GM19023 (cell line): Measurements from ENCODE around the gene TAPT1.
"Not testable (repeated sequence)": the region's sequence is repeated elsewhere in the genome, so short reads cannot be mapped to it uniquely, and the experiment has no call there.

Experiments used
- ATAC-seq: cut with Tn5 transposase; IDR thresholded peaks from one replicate; pipeline ENCODE4 v1.9.1; 2021; ENCODE audit warnings: mild to moderate bottlenecking, moderate library complexity; ENCODE audit not compliant: unreplicated experiment

TAPT1 gene, protein sequence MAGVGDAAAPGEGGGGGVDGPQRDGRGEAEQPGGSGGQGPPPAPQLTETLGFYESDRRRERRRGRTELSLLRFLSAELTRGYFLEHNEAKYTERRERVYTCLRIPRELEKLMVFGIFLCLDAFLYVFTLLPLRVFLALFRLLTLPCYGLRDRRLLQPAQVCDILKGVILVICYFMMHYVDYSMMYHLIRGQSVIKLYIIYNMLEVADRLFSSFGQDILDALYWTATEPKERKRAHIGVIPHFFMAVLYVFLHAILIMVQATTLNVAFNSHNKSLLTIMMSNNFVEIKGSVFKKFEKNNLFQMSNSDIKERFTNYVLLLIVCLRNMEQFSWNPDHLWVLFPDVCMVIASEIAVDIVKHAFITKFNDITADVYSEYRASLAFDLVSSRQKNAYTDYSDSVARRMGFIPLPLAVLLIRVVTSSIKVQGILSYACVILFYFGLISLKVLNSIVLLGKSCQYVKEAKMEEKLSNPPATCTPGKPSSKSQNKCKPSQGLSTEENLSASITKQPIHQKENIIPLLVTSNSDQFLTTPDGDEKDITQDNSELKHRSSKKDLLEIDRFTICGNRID

DNA sequence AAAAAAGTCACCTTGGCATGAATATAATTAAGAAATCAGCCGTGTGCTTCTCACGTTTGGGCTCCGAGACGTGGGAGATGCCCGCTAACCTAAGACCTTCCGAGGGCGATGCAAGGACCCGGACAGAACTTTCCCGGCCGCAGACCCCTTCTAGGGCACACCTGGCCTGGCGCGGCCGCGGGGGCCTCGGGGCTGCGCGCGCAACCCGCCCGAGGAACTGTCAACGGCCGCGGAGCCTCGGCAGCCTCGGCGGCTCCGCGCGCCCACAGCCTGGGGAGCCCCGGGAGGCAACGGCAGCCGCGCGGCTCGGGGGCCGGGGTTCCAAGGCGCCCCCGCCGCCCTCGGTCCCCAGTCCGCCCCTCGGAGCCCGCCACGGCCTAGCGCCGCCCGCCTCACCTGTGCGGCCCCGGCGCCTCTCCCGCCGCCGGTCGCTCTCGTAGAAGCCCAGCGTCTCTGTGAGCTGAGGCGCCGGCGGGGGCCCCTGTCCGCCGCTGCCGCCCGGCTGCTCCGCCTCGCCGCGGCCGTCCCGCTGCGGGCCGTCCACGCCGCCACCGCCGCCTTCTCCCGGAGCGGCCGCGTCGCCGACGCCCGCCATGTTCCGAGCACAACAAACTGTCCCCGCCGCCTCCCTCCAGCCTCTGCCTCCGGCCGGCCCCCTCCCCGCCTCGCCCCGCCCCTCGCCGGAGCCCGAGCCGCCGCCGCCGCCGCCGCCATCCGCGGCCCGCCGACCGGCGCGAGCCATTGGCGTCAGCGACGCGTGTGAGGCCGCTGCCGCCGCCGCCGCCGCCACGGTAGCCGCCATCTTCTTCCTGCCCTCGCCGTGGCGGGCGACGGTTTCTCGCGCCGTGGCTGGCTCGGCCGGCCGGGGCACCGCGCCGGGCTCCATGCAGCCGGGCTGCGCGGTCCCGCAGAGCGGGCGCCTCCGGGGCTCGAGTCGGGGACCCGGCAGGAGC lies at the start of gene TAPT1:
Gene TAPT1, minus strand, starts transcription at position 609 of the 953 bp plus-strand sequence. Its CDS starts 14 bp downstream, at position 595.
- ATAC-seq = peak; percentile 79

DNA sequence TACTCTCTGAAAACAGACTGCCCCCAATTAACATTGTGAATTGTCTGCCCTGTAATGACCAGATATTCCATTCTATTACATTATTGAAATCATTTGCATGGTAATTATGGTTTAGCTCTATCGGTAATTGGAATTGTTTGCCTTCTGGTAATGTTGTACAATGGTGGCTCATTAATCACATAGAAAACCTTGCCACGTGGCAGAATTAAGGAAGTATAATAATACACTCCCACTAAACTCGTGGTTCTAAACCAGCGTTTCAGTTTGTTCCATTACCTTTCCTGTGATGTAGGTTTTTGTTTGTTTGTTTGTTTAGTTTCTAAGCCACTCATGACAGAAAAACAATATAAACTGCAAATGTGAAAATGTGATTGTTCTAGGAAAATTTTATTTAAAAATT lies 45.1 kb upstream of the TAPT1 start:
- no peak for ATAC-seq

DNA sequence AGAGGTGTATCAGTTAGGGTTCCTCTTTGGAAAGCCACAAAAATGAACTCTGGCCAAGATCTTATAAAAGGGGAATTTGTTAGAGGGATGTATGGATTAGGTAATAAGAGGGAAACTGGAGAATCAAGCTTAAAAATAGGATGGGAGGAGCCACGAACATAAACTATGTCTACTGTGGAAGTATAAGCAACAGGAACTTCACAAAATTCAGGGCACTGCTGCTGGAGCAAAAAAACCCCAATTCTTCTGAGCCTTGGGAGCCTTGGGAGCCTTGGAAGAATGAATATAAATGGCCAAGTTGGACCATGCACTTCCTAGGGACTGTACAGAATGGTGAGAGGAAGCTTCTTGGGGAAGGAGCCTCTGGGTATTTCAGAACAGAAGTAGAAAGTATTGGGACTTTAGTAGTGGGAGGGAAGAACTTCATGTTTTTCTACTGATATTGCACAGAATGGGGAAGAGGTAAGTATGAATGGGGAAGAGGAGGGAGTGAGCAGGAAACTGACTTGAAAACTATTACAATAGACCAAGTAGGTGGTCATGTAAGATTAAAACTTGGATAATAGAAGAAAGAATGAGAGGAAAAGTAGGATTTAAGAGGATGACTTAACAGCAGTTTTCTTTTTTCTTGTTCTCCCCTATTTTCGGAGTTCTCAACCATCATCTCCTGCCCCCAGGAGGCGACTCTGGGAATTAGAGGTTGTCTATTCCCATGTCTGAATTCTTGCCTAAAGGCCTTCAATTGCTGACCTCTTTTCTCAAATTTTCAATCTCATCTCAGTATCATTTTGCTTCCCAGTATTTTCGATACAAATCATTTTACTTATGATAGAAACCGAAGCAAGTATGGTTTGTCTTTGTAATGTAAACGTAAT lies 44.4 kb upstream of the TAPT1 start:
- ATAC-seq = no peak

DNA sequence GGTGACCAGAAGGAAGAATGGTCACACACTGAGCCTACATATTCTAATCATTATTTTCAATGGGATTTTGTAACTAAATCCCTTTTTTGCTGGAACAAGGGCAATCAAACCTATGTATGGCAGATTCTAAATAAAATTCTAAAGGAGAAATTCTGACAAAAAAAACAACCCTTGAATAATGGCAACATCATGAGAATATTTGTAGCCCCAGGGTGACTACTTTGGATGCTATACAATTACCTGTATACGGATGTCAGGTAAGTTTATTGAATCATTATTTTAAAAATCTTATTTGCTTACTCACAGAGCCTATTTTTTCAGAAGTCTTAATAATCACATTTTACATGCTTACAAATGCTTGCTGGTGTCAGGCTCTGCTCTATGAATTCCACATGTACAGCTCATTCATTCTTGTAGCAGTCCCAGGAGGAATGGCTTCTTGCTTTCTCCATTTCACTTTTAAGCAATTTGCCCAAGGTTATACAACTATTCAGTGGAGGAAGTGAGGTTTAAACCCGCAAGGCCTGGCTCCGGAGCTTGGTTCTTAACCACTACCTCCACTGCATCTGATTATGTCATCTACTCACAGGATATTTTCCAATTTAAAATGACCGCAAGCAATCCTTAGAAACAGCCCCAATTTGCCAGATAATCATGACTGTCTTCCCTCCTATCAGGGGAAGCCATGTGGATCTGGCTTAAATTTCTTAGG lies 43.6 kb upstream of the TAPT1 start:
- ATAC-seq = not testable (repeated sequence)

DNA sequence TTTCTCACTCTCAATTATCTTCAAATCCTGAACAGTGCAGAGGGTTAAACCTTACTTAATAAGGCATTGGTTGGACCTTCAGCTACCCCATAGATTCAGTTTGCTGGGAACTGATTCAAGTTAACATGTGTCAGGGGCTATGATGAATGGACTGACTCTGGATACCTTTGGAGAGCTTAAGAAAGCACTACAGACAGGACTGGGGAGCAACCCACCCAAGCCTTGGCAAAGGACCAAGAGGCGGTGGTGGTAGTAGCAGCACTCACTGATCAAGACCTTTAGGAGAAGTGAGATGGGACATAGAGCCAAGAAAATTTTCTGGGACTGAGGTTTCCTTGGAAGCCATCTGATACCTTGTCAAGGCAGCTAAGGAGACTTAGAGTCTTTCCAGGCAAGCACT lies 43.0 kb upstream of the TAPT1 start:
- no peak for ATAC-seq

DNA sequence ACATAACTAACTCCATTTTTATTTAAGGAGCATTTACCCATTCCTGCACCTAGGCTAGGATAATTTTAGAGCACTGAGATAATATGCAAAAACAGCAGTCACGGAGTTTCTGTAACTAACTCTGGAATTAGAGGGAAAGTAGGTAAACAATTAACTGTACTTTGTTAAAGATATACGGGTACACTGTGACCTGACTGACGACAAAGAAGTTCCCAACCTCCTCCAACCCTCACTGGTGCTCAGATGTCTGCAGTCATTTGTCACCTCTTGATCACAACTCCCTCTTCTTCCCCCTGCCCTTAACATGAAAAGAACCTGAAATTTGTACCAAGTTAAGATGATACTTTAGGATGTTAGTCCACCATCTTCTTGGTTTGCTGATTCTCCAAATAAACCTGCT lies 42.0 kb upstream of the TAPT1 start:
- ATAC-seq = no peak

DNA sequence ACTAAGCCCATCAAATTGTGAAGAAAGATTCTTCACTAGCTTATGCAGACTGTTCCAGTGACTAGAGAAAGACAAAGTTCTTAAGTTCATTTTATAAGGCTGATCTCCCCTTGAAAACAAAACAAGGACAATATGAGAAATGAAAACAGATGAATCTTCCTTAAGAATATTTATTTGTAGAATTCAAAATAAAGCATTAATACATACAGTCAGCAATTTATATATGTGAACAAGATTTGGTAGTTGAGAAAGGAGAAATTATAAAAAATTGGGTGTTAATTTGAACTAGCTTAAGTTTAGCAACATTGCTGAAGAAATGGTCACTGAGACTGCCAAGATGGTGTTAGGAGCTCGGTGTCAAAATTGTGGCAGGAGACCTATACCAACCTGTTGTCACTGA lies 41.4 kb upstream of the TAPT1 start:
- ATAC-seq = no peak

DNA sequence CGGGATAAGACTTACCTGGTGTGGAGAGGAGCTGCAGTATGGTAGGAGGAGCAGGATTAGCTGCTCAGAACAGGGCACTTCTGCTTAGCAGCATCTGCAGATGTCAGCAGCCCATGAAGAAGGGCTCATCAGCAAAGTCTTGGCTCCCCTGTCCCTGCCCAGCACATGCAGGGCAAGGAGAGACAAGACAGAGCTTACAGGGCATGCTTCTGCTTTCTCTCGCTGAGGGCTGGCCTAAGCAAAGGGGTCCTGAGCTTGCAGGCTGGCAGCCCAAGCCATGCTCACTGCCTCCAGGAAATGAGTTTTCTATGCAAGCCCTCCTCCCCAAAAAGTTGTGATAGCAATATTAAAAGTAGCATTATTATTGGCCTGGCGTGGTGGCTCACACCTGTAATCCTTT lies 39.5 kb upstream of the TAPT1 start:
- no peak for ATAC-seq

DNA sequence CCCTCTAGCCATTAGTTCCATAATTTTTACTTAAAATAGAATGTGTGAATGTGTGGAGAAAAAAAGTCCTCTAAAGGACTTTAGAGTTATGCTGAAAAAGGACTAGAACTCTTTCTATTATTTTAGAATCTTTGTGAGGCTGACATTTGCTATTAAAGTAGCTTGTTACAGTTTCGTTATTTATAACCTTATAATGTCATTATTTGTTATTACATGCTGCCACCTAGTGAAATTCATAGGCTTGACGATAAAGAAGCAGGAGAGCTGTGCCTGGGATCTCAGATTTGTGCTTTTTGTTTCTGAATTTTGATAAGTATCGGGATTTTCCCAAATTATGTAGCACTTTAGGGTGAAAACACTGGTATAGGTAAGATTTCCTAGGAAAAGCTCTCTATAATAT lies 38.5 kb upstream of the TAPT1 start:
- ATAC-seq = no peak

DNA sequence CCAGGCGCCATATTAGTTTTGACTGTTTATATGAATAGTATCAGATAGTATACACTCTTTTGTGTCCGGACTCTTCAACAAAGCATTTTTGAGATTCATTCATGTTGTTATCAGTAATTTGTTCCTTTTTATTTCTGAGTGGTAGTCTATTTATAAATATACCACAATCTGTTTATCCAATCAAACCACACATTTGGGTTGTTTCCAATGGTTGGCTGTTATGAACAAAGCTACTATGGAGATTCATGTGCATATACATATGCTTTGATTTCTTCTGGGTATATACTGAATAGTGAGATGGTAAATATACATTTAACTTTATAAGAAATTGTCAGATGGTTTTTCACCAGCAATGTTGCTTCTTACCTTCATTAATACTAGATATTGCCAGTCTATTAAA lies 36.8 kb upstream of the TAPT1 start:
- ATAC-seq = no peak

DNA sequence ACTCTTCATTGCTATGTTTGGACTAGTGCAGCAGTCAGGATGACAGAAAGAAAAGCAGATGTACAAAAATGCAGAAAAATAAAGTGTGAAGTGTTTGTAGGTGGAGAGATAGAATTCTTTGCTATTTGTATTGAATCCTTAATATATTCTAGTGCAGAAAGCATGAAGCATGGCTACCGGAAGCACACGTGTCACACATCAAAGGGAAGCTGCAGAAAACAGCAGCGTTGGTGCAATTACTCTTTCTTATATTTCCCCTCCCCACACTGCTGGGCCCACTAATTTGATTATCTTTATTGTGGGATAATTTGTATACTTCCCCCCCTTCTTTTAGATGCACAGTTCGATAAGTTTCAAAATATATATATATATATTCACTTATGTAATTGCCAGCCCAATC lies 35.9 kb upstream of the TAPT1 start:
- ATAC-seq = no peak

DNA sequence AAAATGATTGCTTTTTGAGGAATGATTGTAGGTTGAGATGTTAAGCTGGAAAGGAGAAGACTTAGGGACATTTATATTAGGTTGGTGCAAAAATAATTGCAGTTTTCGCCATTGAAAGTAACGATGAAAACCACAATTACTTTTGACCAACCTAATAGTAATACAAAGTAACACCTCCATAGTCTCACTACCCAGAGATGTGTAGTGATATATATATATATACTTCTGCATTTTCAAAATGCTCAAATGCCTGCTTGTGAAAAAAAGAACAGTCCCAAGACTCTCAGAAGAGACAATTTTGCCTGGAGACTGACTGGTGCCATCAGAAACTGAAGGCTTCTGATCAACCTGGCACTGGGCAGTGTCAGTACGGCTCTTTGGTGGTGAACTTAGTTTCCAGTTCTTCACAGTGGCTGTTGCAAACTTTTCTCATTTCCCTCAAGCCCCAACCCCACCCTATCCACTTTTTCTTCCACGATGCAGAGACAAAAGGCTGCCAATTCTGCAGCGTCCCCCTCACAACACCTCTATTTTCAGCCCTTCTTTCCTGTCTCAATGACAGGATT lies 35.1 kb upstream of the TAPT1 start:
- no peak for ATAC-seq

DNA sequence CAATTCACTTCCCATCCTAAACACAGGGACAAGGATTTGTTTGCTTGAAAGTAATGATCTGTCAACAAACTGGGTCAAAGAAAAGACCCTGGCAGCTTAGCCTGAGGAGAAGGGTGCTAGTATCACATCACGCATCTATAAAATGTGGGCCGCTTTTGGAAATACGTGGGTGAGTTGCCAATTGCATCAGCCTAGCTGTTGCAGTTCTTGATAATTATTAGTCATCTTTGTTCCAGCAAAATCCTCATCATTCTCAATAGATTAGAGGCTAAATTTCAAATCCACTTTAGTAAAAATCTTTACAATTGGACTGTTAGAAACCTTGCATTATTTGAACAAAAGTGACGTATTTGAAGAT lies 33.6 kb upstream of the TAPT1 start:
- no peak for ATAC-seq

DNA sequence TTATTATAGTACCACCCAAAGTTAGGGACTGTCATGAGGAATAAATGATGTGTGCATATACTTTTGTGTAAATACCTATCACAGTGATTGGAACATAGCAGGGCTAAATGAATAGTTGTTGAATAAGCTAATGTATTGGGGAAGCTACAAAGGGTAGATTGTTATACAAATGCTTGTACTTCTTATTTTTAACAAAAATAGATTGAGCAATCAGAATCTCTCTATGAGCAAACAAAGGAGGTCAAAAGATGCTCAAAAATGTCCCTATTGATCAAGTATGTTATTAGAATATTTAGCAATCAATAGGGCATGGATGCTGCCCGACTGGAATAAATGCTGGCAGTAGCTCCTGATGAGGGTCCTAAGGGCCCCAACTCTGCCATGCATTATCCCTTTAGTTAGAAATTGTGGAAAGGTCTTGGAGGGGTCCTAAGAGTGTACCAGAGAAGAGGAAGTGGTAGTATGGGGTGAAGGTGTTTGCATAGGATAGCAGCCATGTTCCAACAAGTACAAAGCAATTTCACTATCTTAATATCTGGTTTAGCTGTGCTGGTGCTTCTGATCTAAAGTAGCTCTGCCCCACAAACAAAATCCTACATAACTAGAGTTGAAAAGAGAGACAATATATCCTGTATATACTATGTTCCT lies 33.1 kb upstream of the TAPT1 start:
- no peak for ATAC-seq

DNA sequence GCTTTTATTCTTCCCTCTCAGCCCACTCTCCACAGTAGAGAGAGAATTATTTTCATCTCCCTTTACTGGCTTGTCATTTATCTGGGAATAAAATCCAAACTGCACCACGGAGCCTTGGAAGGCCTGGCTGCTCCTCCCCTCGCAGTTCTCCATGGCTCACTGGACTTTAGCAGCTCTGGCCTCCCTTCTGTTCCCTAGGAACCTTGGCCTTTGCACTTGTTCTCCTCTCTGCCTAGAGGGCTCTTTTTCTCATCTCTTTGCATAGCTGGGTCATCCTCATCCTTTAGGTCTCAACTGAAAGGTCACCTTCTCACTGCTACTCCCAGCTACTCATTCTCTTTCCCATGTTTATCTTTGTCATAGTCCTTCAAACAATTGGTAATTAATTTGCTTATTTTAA lies 31.3 kb upstream of the TAPT1 start:
- no peak for ATAC-seq

DNA sequence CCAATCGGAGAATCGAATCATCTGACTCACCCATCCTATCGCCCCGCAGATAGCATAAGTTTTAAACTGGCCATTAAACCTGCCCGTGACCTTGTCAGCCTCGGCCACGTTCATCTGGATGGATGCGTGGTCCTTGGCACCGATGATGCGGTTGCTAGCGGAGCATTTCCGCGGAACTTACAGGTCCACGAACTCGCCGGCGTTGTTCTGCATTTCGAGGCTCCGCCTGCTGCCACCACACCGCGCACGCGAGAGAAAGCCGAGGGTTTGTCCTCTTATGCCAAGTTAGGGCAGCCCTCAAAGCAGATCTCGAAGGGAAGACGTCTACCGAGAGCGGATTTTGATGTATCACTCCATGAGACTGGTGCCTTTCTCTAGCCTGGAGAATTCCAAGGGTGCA lies 30.1 kb upstream of the TAPT1 start:
- ATAC-seq = no peak

DNA sequence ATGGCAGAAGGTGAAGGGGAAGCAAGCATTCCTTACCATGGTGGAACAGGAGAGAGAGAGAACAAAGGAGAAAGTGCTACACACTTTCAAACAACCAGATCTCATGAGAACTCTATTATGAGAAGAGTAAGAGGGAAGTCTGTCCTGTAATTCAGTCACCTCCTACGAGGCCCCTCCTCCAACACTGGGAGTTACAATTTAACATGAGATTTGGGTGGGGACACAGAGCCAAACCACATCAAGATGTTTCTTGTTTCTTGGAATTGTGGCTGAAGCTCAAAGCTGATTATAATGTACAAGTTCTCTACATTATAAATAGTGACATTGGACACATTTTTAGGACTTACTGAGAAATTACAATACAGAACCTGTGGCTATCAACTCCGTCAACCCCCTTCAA lies 29.5 kb upstream of the TAPT1 start:
- ATAC-seq = no peak

DNA sequence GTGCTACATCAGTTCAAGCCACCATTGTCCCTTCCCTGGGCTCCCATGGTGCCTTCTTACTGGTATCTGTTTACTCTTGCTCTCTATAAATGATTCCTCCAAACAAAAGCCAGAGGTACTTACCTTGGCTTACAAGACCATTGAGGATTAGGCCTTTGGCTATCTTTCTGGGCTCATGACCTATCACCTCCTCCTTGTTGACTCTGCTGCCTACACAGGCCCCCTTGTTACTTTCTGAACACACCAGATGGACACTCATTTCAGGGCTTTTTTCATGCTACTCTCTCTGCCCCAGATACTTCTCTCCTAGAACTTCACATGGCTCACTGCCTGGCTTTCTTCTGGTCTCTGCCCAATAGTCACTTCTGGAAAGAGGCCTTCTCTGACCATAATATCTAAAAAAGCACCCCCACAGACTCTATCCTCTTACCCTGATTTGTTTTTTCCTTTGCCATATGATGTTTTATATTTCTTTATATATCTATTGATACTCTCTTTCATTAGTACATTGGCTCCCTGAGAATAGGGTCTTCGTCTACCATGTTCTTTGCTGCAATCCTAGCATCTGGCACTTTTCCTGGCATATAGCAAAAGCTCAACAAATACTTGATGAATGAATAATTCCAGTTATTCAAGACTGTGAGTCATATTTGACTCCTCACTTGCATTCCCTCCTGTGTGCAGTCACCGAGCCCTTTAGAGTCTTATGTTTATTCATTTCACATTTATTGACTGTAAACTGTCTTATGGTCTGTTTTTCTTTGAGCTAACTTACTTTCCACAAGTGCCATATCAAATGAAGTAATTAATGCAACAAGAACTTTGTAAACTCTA lies 27.1 kb upstream of the TAPT1 start:
- ATAC-seq = no peak
